Measurements from ENCODE around the gene LPCAT4.

DNA sequence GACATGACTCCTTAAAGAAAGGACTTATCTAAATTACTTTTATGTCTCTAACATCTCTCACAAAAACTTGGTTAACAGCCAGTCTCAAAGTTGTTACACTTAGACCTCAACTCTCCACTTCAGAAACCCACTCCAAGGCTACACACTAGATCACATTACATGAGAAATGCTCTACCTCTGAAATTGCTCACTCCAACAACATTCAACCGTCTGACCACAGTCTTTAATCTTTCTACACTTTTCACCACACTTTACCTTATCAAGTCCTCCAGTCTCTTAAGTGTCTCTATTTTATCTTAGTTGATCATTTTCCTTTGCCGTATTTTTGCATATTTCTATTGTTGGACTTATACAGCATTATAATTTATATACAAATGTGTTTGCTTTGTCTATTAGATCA is 35.2 kb downstream of the LPCAT4 start:
- TF ChIP-seq, protein P1, sequence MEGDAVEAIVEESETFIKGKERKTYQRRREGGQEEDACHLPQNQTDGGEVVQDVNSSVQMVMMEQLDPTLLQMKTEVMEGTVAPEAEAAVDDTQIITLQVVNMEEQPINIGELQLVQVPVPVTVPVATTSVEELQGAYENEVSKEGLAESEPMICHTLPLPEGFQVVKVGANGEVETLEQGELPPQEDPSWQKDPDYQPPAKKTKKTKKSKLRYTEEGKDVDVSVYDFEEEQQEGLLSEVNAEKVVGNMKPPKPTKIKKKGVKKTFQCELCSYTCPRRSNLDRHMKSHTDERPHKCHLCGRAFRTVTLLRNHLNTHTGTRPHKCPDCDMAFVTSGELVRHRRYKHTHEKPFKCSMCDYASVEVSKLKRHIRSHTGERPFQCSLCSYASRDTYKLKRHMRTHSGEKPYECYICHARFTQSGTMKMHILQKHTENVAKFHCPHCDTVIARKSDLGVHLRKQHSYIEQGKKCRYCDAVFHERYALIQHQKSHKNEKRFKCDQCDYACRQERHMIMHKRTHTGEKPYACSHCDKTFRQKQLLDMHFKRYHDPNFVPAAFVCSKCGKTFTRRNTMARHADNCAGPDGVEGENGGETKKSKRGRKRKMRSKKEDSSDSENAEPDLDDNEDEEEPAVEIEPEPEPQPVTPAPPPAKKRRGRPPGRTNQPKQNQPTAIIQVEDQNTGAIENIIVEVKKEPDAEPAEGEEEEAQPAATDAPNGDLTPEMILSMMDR (conservative IDR thresholded peaks at IDR 0.05; ENCODE audit: low read length): no peak
- no peak for TF ChIP-seq EZH2phosphoT487 (IDR thresholded peaks at IDR 0.05; ENCODE audit: borderline replicate concordance)

Measured in Loucy (cell line).